Upper lobe of left lung (tissue), 4 donors: ENCODE data around the gene OR52R1.

Source experiments
- CTCF ChIP-seq, 6 experiments: fragments of 450-650 bp in 4 of 6; fragments of 200-600 bp in 2 of 6; sonication (generic) in 2 of 6; IDR thresholded peaks; one replicate each; pipeline ENCODE4 v1.5.1; 2016 to 2019; ENCODE audit warnings: antibody characterized with exemption in 6 of 6
- EP300 ChIP-seq, 4 donors: sonication (generic); formaldehyde crosslinking; IDR thresholded peaks; one replicate each; pipeline ENCODE4 v1.5.1; 2017; ENCODE audit warnings: antibody characterized with exemption in 4 of 4, control low read depth in 2 of 4
- POLR2AphosphoS5 ChIP-seq, 2 donors: sonication (generic); formaldehyde crosslinking; IDR thresholded peaks; one replicate each; pipeline ENCODE4 v1.5.1; 2017; ENCODE audit warnings: antibody characterized with exemption in 2 of 2

DNA sequence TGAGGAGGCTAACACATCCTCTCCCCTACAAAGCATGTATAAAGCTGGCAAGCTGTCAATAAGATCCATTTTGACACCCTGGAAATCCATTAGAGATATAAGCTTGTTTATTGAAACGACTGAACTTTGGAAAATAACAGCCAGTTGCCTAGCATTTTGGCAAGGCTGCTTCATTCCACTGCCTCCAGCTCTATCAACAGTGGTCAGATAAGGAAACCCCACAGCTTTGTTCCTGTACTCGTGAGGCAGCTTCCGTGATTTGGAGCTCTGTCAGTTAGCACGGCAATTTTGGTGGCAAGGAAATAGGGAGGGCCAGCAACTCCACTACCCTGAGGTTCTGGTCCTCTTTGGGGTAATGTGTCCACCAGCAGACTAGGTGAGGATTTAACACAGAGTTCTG lies 46.9 kb upstream of the OR52R1 start:
- TF ChIP-seq CTCF (IDR thresholded peaks at IDR 0.05), result no peak
- TF ChIP-seq POLR2AphosphoS5 (IDR thresholded peaks at IDR 0.05), result no peak
- TF ChIP-seq EP300 (IDR thresholded peaks at IDR 0.05), result no peak
